GM21515 (cell line): ENCODE data around the gene IQGAP3.

Experiments
- ATAC-seq: cut with Tn5 transposase; IDR thresholded peaks from one replicate; pipeline ENCODE4 v1.9.1; 2021; ENCODE audit not compliant: unreplicated experiment

The IQGAP3 gene

DNA sequence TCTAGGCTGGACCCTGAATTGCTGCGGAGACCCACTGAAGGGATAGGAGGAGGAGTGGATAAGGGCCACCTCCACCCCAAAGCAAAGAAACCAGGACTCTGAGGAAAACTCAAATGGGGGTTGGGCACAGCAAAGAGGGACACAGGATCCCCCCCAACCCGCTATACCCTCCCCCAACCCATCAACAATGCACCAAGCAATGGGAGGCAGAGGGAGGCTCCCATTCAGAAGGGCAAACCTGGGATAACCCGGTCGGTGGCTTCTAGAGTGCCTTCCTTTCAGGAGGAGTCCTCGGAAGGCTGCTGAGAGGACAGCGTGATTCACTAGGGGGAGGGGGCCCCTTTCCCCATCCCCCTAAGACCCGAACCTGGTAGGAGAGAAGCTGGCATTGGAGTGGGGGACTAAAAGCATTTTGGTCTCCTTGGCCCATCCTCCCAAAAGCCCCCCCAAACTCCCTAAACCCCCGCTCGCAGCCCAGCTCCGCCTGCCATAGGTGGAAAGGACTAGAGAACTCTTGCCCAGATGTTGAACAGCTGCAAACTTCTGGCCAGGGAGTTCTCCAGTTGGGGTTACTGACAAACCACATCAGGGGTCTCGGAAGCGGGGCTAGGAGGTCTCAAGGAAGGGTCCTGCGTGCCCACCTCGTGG, 73.0 kb downstream of the IQGAP3 start:
- ATAC-seq: no peak

GRCh38 chr1:156498432-156499193, 73.8 kb downstream of the IQGAP3 start:
- no peak for ATAC-seq

DNA sequence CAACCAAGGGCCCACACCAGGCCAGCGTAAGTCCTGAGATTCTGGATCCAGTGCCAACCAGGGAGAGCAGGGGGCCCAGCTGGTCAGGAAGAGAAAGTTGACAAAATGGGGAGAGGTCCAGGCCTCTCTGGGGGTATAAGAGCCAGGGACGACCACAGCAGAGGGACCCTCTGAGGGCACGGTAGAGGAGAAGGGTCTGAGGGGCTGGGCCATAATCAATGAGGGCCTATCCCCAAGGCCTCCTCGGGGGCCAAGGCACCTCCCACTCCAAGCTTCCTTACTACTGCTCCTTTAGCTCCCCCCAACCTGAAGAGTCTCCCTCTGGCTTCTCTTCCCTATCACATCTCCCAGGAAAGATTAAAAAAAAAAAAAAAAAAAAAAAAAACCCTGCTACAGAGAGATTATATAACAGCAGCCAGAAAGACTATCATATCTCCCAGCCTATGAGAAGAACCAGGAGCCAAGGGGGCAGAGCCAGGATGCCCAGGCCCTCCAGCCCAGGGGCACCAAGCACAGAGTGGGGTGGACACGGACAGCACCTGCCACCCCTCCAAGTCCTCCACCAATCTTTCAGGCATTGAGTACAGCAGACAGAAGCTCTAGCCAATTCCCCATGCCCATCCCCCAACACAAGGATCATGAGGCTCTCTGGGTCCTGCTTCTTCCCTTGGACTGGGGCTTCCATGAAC, 74.5 kb downstream of the IQGAP3 start:
- no peak for ATAC-seq

DNA sequence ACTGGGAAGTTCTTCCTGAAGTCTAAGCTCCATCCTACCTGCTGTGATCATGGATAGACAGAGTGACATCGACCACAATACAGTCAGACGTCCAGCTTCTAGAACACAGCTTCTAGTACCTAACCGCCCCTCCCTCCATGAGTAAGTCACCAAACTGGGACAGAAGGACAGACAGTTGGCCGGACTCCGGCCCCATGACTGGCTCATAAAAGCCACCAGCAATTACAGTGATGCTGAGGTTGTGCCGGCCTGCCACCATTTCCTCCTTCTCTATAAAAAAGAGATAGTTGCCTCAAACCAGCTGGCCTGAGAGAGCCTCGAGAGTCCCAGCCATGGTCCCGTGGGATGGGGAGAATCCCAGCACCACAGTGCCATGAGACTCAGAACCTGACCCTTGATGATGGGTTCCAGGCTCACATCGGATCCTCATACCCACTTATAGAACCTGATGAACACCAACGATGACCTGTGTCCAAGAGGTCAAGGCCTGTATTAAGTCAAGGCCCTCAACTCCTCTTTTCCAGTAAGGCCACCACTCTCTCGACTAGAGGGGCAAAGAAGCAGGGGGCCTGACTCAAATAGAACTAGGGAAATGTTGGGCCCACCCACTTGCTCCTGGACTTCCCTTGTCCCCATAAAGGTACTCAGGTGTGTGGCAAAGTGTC, 75.2 kb downstream of the IQGAP3 start:
- no peak for ATAC-seq

DNA sequence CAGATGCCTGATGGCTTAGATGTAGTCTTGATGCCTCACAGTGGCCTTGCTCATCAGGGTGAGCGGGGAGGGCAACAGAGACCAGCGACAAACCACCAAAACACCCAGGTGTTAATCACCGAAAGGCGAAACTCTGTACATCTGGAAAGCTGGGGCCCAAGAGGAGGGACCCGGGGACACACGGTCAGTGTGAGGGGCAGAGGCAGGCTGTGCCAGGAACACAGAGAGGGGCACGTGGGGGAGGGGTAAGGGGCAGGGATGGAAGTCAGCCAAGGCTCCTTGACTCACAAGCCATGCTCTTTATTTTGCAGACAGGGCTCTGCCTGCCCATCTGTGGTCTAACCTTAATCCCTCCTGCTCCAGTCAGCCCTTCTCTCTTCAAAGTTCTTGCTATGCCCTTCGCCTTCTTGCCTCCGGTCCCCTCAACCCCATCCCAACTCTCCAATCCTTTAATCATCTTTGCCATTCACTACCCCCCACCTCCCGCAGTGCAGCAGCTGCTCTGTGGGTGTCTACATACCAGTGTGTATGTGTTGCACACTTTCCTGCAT, 76.1 kb downstream of the IQGAP3 start:
- ATAC-seq: no peak

GRCh38 chr1:156495401-156496140, 76.8 kb downstream of the IQGAP3 start:
- no peak for ATAC-seq

DNA sequence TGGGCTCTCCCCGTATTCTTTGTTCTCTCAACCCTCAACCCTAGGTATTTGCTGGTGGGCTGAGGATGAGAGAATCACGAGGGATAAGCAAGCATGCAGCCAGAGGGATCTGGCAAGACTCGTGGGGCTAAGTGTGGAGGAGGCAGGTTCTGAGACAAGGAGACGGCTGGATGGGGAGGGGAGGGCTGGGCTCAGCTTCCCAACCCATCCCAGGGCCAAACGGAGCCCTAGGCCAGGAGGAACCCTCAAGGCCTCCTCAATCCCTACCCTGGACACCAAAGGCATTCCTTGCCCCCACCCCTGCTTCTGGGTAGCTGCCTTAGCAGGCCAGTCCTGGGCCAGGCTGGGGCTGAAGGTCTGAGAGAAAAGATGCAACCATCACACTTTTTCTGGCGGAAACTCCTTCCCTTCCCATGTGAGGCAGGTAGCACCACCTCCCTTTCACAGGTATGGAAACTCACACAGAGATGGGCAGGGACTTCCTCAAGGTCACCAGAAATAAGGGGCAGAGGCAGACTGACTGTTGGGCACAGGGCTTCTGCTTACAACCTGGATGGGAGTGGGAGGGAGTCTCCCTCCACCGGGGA, 78.0 kb downstream of the IQGAP3 start:
- no peak for ATAC-seq

- no peak for ATAC-seq
Observed at GRCh38 chr1:156493742-156494141, 78.6 kb downstream of the IQGAP3 start.

GRCh38 chr1:156493154-156493631, 79.2 kb downstream of the IQGAP3 start:
- ATAC-seq: no peak

DNA sequence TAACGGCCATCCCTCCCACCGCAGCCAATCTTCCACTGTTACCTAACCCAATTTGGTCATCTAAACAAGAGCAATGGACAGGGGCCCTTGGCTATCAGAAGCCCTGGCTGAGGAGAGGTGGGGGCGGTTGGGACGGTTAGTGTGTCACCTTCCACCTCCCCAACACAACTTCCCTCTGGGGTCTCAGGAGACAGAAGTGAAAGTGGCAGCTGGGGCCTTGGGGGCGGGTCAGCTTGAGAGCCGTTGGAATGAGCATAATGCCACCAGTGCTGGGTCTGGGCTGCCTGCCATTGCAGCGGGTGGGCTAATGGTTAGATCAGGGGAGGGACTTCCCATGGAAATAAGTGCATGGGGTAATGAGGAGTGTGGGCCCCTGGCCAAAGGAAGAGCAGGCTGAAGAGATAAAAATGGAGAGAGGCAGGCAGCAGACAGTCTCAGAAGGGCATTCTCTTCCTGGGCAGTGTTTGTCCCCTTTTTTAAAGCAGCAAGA, 79.7 kb downstream of the IQGAP3 start:
- no peak for ATAC-seq

DNA sequence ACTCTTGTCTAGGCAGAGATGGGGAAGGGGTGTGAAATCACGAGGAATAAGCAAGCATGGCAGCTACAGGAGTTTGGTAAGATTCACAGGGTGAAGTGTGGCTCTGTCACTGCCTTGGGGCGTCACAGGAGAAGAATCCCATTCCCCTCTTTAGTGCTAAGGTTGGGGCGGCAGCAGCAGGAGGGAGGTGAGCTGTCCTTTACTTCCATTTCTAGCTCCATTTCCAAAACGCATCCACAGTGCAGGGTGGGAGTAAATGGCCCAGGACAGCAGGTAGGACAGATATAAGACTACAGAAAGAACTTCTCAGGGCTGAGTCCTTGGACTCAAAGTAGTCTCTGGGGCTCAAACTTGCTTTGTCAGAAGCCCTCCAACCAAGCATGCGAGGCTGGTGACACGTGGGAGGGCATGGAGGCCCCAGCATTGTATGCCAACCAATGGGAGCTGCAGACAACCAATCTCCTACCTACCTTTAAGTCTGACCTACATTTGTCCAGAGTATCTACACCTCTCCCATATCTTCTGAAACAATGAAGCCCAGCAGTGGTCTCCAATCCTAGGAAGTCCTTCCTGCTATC, 80.3 kb downstream of the IQGAP3 start:
- no peak for ATAC-seq

DNA sequence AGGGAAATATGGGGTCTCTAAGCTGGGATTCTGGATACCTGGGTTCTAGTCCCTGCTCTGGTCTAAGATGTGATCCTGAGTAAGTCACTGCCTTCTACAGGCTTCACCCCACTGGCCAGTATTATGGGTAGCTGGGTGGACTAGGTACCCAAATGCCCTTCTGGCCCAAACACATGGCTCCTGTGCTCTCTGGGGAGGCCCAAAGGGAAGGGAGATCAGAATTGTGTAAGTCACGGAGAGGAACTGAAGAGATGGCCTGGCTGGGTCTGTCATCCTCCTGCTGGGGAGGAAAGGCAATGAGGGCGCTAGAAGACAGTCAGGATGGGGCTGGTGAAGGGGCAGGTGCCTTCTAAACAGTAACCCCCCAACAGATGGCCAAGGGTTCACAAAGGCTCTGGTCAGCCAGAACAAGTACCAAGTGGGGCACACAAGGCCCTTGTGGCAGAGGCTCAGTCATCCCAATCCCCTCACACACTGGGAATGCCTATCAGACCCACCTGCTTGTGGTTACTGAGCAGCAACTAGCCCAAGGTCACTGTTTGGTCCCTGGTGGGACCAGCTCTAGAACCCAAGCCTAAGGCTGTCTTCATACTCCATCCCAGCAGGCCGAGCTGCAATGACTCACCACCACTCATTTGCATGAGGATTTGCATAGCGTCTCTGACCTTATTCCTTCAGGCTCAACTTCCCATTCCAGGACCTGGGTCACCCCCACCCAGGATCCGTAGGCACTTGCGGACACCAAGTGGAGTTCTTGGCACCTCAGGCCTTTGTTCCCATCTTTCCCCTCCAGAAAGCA, 81.0 kb downstream of the IQGAP3 start:
- ATAC-seq: no peak

- no peak for ATAC-seq
Observed at GRCh38 chr1:156490401-156491032, 81.8 kb downstream of the IQGAP3 start.

- no peak for ATAC-seq
Observed at GRCh38 chr1:156489935-156490293, 82.5 kb downstream of the IQGAP3 start.

DNA sequence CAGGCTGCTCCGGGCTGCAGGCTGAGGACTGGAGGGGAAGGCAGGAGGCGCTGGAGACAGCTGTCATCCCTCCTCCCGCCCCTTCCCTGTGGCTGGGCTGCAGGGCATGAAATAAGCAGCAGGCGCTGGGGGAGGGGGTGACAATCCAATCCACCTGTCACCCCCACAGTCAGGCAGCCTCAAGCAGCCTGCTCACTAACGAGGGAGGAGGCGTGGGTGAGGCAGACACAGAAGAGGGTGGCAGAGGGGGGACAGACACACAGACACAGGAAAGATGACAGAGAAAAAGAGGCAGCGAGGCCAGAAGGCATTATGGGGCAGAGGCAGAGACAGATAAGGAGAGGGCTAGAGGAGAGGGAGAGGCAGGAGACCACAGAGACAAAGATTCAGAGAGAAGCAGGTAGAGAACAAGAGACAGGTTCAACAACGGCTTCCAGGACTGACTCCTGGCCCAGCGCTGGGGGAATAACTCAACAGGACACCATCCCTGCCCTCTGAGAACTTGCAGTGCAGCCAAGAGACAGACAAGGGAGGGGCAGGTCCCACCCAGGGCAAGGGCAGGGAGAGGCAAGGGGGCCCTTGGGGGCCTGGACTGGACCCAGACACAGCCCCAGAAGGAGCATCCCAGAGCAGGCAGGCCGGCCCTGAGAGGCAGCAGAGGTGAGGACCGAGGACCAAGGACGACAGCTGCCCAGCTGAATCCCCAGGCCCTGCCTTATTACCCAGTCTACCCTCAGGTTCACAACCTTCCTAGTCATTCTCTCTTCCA, 83.0 kb downstream of the IQGAP3 start:
- no peak for ATAC-seq

DNA sequence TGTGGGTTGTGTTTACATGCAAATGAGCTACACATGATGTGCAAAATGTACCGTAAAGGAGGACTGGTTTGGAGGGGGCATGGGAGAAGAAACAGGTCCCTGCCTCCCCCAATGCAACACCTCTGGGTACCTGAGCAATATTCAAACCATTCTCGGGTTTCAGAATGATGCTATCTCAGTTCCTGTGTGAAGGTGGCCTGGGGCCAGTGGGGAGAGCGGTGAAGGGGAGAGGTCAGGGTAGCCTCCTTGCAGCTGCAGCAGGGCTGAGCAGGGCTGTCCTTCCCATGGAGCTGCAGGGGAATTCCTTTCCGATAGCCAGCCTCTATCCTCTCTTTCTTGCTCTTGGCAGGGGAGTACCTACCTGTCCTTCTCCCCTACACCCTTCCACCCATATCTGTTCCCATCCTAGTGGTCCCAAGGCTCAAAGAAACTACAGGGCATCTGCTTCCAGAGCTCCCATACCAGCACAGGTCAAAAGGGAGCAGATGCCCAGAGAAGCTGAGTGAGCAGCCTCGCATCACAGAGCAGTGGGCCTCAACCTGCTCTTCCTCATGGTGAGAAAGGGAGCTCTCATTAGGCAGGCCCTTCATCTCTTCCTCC, 83.7 kb downstream of the IQGAP3 start:
- peak; percentile 57 for ATAC-seq

DNA sequence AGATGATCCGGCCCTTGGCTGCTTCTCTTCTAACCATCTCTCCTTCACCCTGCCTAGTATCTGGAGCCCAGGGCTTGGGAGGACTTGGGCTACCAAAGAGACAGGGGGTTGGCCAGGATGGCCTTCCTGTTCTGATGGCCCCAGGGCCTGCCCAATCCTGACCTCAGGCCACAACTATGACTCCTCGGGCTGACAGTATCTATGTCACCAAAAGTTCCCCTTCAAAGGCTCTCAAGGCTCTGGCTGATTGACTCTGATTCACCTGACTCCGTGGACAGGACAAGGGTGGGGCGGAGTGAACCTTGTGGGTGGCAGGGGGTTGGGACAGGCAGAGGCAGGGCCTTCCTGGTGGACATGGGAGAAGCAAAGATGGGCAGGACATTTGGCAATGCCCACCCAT, 84.5 kb downstream of the IQGAP3 start:
- ATAC-seq: no peak
